GM19035 (cell line): ENCODE results near the gene FILIP1.

Source experiments
- ATAC-seq: cut with Tn5 transposase; IDR thresholded peaks from one replicate; pipeline ENCODE4 v1.9.1; 2021; ENCODE audit not compliant: unreplicated experiment

Gene FILIP1

DNA sequence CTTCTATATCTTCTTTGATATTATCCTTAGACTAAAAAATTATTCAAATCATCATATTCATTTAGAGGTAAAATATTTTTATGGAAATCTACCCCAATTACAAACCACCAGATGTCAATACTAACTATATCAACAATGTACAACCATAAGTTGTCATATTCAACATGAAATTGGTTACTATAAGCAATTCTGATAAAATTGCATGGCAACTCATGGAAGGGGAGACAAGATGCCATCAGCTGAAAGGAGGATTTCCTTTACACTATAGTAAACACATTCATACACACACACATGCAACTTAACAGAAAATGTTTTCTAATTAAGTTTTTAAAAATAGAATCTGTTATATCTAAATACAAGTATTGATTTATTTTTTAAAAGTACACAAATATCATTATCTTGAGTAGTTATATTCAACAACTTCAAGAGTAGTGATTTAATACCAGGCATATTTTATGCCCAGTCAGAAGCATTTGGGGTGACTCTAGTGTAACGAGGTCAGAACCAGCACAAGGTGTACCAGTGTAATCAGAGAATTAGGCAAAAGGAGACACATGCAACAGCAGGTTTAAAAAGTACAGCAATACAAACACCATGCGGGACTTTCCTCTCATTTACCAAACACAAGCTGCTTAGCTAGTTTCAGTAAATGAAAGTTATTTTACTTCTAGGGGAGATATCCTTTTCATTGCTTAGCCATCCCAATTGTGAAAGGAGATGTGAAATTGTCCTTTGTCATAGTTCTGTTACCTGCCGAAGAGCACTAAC, 1.0 kb downstream of the FILIP1 start:
- ATAC-seq, result no peak

- no peak for ATAC-seq
These were observed 2.3 kb downstream of the FILIP1 start for GRCh38 chr6:75491291-75491690.

- ATAC-seq, result no peak
These were observed 2.9 kb downstream of the FILIP1 start for GRCh38 chr6:75490706-75491105.

DNA sequence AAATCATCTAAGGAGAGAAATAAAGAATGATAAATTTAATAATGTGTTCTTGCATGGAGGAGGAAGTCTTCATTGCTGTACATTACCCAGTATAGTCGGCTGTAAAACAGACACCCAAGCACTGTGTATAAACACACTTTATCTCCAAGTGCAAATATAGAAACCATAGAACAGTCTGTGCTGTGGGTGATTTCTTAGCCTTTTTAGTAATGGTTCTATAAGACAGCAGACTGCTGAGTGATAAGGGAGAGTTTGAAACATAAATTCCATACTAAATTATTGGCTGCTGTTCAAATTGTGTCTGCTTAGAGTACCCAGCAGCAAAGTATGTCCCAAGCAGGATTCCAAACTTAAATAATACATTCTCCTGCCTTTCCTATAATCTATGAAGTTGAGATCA, 4.6 kb downstream of the FILIP1 start:
- ATAC-seq, result no peak

- no peak for ATAC-seq
These were observed 5.6 kb downstream of the FILIP1 start for GRCh38 chr6:75488033-75488432.

- no peak for ATAC-seq
These were observed 6.6 kb downstream of the FILIP1 start for GRCh38 chr6:75486850-75487518.

- ATAC-seq, result no peak
These were observed 9.1 kb downstream of the FILIP1 start for GRCh38 chr6:75484535-75484934.

GRCh38 chr6:75483136-75483952, 10.3 kb downstream of the FILIP1 start:
- ATAC-seq, result no peak

DNA sequence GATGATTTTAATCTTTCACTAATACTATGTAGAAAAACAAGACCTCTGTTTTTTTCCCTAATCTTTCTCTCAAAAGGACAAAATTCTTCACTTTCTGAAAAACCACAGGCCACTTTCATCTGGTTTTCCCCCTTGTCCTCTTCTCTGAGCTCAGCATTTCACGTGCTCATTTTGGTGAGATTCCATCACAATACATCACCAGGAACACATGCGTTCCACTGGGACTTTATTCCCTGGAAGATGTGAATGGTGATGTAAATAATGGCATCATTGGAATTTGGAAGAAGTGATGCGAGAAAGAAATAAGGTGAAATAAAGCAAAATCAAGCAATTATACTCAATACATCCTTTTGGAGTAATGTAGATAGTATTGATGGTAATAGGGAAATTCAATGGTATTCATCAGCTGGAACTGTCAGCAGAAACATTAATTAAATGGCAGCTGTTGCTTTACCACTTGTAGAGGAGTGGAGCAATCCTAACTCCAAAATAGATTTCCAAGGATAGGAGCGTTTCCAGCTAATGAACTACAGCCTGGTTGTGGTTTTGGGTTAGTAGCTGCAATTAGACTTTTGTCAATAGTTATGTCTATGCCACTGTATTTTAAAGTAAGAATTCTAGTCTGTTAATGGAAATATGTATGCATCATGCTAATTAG, 11.5 kb downstream of the FILIP1 start:
- no peak for ATAC-seq

GRCh38 chr6:75481394-75481793, 12.2 kb downstream of the FILIP1 start:
- ATAC-seq, result no peak

DNA sequence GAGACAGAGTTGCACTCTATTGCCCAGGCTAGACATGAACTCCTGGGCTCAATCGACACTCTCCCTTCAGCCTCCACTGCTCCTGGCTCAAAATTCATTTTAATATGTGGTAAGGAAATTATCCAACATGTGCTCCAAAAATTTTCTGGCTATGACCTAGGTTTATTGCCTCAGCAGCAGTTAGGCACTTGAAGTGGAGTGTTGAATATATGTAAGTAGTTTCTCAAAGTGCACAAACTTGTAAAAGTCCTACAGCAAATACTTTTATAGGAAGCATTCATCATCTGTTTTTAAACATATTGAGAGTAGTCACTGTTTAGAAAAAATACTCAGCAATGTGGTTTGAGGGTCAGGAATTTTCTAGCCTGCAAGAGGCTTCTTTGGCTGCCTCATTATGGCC, 13.2 kb downstream of the FILIP1 start:
- no peak for ATAC-seq

GRCh38 chr6:75479712-75480111, 13.9 kb downstream of the FILIP1 start:
- ATAC-seq, result no peak

- no peak for ATAC-seq
These were observed 14.7 kb downstream of the FILIP1 start for GRCh38 chr6:75478929-75479328.

GRCh38 chr6:75472885-75473284, 20.7 kb downstream of the FILIP1 start:
- ATAC-seq, result peak; percentile 81

GRCh38 chr6:75467966-75468365, 25.6 kb downstream of the FILIP1 start:
- no peak for ATAC-seq

DNA sequence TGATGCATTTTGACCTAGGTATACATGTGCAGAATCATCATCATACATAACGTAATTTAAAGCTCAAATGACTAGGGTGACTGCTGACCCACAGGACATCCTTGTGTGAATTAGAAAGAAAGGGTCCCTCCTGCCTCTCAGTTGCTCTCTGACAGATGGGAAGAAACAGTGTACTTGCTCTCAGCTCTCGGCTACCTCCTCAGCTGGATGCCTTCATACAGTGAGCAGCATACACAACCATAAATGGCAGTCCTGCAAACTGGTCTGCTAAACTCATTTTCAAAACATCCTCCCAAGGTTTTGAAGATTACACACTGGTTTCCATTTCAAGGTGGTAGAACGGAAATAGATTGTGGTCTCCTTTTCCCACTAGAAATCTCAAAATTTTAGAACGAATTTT, 26.3 kb downstream of the FILIP1 start:
- ATAC-seq, result no peak

DNA sequence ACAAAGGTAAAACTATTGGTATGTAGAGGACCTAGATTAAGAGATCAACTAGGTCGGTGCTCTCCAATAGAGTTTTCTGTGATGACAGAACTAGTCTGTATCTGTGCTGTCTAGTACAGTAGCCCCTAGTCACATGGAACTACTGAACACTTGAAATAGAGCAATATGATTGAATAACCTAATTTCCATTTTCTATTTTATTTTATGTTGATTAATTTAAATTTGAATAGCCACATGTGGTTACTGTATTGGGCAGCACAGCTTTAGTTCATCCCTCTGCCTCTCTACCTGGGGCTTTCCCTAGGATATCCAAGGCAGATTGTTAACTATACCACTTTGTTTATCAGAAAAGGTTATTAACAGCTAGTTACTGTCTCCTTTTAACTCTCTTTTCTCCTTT, 27.0 kb downstream of the FILIP1 start:
- no peak for ATAC-seq

DNA sequence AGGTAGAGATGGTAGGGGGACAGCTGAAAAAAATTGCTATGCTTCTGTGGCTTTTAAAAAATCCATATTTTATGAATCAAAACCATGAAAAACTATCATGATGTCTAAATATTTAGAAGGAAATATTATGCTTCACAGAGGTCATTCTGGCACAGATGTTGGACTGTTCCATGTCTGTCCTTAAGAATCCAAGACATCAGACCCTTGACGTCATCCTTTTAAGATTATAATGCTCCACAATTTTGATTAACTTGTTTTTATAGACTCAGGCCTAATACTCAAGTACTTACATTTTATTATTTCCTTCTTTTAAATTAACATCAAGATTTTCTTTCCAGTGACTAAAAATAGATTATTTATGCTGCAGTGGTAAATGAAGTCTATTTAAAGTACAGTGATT, 29.7 kb downstream of the FILIP1 start:
- ATAC-seq, result no peak

- ATAC-seq, result no peak
These were observed 30.5 kb downstream of the FILIP1 start for GRCh38 chr6:75463061-75463460.

GRCh38 chr6:75460681-75461080, 32.9 kb downstream of the FILIP1 start:
- ATAC-seq, result no peak

- ATAC-seq, result no peak
These were observed 34.7 kb downstream of the FILIP1 start for GRCh38 chr6:75458895-75459294.
